ENCODE data around the gene ABHD16B. TPM values are rescaled to one million over a fixed set of nuclear protein-coding genes. Genes with fewer than 3 reads are reported as not detected.

ABHD16B gene
- total and polyA plus RNA-seq, 2 of the 13 experiments (the other 11 are each of a cell fraction or from before 2014, with no cell fraction given) = not detected

- no peak for TF ChIP-seq ZNF616 (CRISPR knock-in tag; IDR thresholded peaks at IDR 0.05; ENCODE audit: low read depth)
- TF ChIP-seq MATR3 (CRISPR knock-in tag; IDR thresholded peaks at IDR 0.05) = no peak
- no peak for TF ChIP-seq MTF2 (CRISPR knock-in tag; IDR thresholded peaks at IDR 0.05; ENCODE audit: borderline replicate concordance)
- 0 out of 2 replicates have a peak, but pooled peaks have one; percentile 18 for TF ChIP-seq ZNF563 (CRISPR knock-in tag; IDR thresholded peaks at IDR 0.05)
- TF ChIP-seq SNAPC2 (CRISPR knock-in tag; IDR thresholded peaks at IDR 0.05) = no peak
- TF ChIP-seq CTCF (CRISPR knock-in tag; IDR thresholded peaks at IDR 0.05) = no peak
- no peak for TF ChIP-seq POLR2AphosphoS2 (IDR thresholded peaks at IDR 0.05; ENCODE audit: low read depth, low read length)
- TF ChIP-seq GMEB2 (CRISPR knock-in tag; IDR thresholded peaks at IDR 0.05; ENCODE audit: low read depth) = no peak
- TF ChIP-seq ZNF317 (CRISPR knock-in tag; IDR thresholded peaks at IDR 0.05) = no peak
- TF ChIP-seq BATF2 (CRISPR knock-in tag; IDR thresholded peaks at IDR 0.05) = no peak
- TF ChIP-seq HDAC2 (CRISPR knock-in tag; IDR thresholded peaks at IDR 0.05) = no peak
- TF ChIP-seq CCAR2 (optimal IDR thresholded peaks at IDR 0.05; ENCODE audit: low read depth, low read length) = no peak
- TF ChIP-seq ZNF83 (CRISPR knock-in tag; IDR thresholded peaks at IDR 0.05; ENCODE audit: borderline replicate concordance) = no peak
- TF ChIP-seq, protein P1, sequence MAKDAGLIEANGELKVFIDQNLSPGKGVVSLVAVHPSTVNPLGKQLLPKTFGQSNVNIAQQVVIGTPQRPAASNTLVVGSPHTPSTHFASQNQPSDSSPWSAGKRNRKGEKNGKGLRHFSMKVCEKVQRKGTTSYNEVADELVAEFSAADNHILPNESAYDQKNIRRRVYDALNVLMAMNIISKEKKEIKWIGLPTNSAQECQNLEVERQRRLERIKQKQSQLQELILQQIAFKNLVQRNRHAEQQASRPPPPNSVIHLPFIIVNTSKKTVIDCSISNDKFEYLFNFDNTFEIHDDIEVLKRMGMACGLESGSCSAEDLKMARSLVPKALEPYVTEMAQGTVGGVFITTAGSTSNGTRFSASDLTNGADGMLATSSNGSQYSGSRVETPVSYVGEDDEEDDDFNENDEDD (CRISPR knock-in tag; IDR thresholded peaks at IDR 0.05; ENCODE audit: borderline replicate concordance) = no peak
- TF ChIP-seq ZSCAN12 (CRISPR knock-in tag; IDR thresholded peaks at IDR 0.05) = no peak
- TF ChIP-seq ZNF790 (CRISPR knock-in tag; IDR thresholded peaks at IDR 0.05; ENCODE audit: borderline replicate concordance) = 0 out of 2 replicates have a peak, but pooled peaks have one; percentile 53
- TF ChIP-seq ZNF605 (CRISPR knock-in tag; IDR thresholded peaks at IDR 0.05) = no peak
- no peak for TF ChIP-seq ZSCAN20 (CRISPR knock-in tag; IDR thresholded peaks at IDR 0.05; ENCODE audit: borderline replicate concordance)
- 0 out of 2 replicates have a peak, but pooled peaks have one; percentile 30 for TF ChIP-seq DNMT3B (CRISPR knock-in tag; conservative IDR thresholded peaks at IDR 0.05)
- TF ChIP-seq PPARG (CRISPR knock-in tag; conservative IDR thresholded peaks at IDR 0.05) = no peak
- no peak for TF ChIP-seq REXO4 (CRISPR knock-in tag; IDR thresholded peaks at IDR 0.05; ENCODE audit: borderline replicate concordance)
- no peak for TF ChIP-seq POLR2A (IDR thresholded peaks at IDR 0.05; ENCODE audit: insufficient read depth in 1 of 2, low read depth in 2 of 2, low read length in 2 of 2)
- no peak for TF ChIP-seq ZNF747 (CRISPR knock-in tag; IDR thresholded peaks at IDR 0.05; ENCODE audit: borderline replicate concordance)
- no peak for TF ChIP-seq CHD2 (IDR thresholded peaks at IDR 0.05; ENCODE audit: low read depth, low read length)
- peak; percentile 90; the same call in 1 of the 2 replicates for TF ChIP-seq ZBTB38 (CRISPR knock-in tag; IDR thresholded peaks at IDR 0.05)
- no peak for TF ChIP-seq NFKBIZ (CRISPR knock-in tag; IDR thresholded peaks at IDR 0.05)
- TF ChIP-seq GLI4 (CRISPR knock-in tag; IDR thresholded peaks at IDR 0.05; ENCODE audit: borderline replicate concordance) = no peak
- no peak for TF ChIP-seq AKAP8 (CRISPR knock-in tag; IDR thresholded peaks at IDR 0.05)
- no peak for TF ChIP-seq MLLT10 (CRISPR knock-in tag; IDR thresholded peaks at IDR 0.05)
- TF ChIP-seq ZNF225 (CRISPR knock-in tag; IDR thresholded peaks at IDR 0.05) = no peak
Measured at GRCh38 chr20:63829603-63829944, 31.7 kb upstream of the ABHD16B start (continued).

Measured in HepG2 (cell line).